Gastroesophageal sphincter (tissue), 4 donors: ENCODE measurements around the gene SLC2A6. TPM values are rescaled to one million over a fixed set of nuclear protein-coding genes. Genes with fewer than 3 reads are reported as not detected.

Source experiments
- ATAC-seq: fragments of 150-250 bp; one replicate; pipeline ENCODE4 v1.9.1; 2016; ENCODE audit warnings: mild to moderate bottlenecking, moderate library complexity
- H3K27ac ChIP-seq, 4 donors: fragments of 200-600 bp; sonication (generic) in 3 of 4; 1 replicate in 3 of 4; 2 replicates in 1 of 4; pipeline ENCODE4 v1.5.1; 2016 to 2019
- H3K27me3 ChIP-seq: fragments of 200-600 bp; sonication (generic); one replicate; pipeline ENCODE4 v1.5.1; 2019
- H3K36me3 ChIP-seq, 2 donors: fragments of 200-600 bp; sonication (generic); one replicate each; pipeline ENCODE4 v1.5.1; 2019; ENCODE audit warnings: control low read depth in 1 of 2
- H3K4me1 ChIP-seq, 3 donors: fragments of 200-600 bp; sonication (generic); 1 replicate in 2 of 3; 2 replicates in 1 of 3; pipeline ENCODE4 v1.5.1; 2016 to 2019; ENCODE audit warnings: control low read depth in 2 of 3
- H3K4me3 ChIP-seq, 2 donors: fragments of 200-600 bp; sonication (generic); one replicate each; pipeline ENCODE4 v1.5.1; 2019; ENCODE audit warnings: mild to moderate bottlenecking in 1 of 2, moderate library complexity in 1 of 2
- H3K9me3 ChIP-seq, 3 donors: fragments of 200-600 bp; sonication (generic); one replicate each; pipeline ENCODE4 v1.5.1; 2017 to 2019; ENCODE audit warnings: control low read depth in 2 of 3
- EP300 ChIP-seq: sonication (generic); formaldehyde crosslinking; IDR thresholded peaks from one replicate; pipeline ENCODE4 v1.6.1; 2017; ENCODE audit warnings: antibody characterized with exemption, mild to moderate bottlenecking
- POLR2A ChIP-seq, 2 donors: fragments of 450-650 bp; IDR thresholded peaks; one replicate each; pipeline ENCODE4 v1.6.1; 2017; ENCODE audit warnings: antibody characterized with exemption in 2 of 2, mild to moderate bottlenecking in 2 of 2, moderate library complexity in 1 of 2
- POLR2AphosphoS5 ChIP-seq: sonication (generic); formaldehyde crosslinking; IDR thresholded peaks from one replicate; pipeline ENCODE4 v1.6.1; 2017; ENCODE audit warnings: antibody characterized with exemption
- WGBS, 2 donors: methylation state at CpG; one replicate each; pipeline ENCODE4 v1.1.5; 2018; ENCODE audit warnings: low coverage in 1 of 2; 5-methylcytosine and 5-hydroxymethylcytosine counted together
- total RNA-seq, 4 donors: library from RNA; depleted of rRNA; stranded (reverse); fragments of >200 nt; gene quantifications; one replicate each; pipeline ENCODE4 v1.1.0, GENCODE V29; 2016
- TF ChIP-seq, protein P1 (sequence below), 4 experiments: fragments of 200-600 bp in 2 of 4; fragments of 450-650 bp in 2 of 4; sonication (generic) in 1 of 4; IDR thresholded peaks; one replicate each; pipeline ENCODE4 v1.5.1; 2017 to 2019; ENCODE audit warnings: antibody characterized with exemption in 4 of 4, mild to moderate bottlenecking in 2 of 4, moderate library complexity in 2 of 4

The SLC2A6 gene
- total RNA-seq, 4 donors from 2014 or later, result 1.7 to 11.8 (median 5.2) TPM

GRCh38 chr9:133474853-133475252 is 4.0 kb downstream of the SLC2A6 start:
- peaks cover 0 to 22% of the 10 kb centered on the region in 2 donors for H3K36me3 ChIP-seq
- no peak overlapping the region for H3K4me3 ChIP-seq
- peaks cover 0 to 21% (median 11%) of the 10 kb centered on the region in 3 donors for H3K4me1 ChIP-seq
- TF ChIP-seq EP300 (no peak), POLR2A (IDR thresholded peaks at IDR 0.05) (no peak), POLR2AphosphoS5 (no peak)
- TF ChIP-seq, protein P1, sequence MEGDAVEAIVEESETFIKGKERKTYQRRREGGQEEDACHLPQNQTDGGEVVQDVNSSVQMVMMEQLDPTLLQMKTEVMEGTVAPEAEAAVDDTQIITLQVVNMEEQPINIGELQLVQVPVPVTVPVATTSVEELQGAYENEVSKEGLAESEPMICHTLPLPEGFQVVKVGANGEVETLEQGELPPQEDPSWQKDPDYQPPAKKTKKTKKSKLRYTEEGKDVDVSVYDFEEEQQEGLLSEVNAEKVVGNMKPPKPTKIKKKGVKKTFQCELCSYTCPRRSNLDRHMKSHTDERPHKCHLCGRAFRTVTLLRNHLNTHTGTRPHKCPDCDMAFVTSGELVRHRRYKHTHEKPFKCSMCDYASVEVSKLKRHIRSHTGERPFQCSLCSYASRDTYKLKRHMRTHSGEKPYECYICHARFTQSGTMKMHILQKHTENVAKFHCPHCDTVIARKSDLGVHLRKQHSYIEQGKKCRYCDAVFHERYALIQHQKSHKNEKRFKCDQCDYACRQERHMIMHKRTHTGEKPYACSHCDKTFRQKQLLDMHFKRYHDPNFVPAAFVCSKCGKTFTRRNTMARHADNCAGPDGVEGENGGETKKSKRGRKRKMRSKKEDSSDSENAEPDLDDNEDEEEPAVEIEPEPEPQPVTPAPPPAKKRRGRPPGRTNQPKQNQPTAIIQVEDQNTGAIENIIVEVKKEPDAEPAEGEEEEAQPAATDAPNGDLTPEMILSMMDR (IDR thresholded peaks at IDR 0.05), result no peak
- H3K27ac ChIP-seq, result no peak overlapping the region
- H3K9me3 ChIP-seq, result no peaks in the 10 kb centered on the region
- no CpG with 5 or more reads among the region's 20 CpGs for WGBS, 2 donors
- ATAC-seq, result no peak
- no peaks in the 10 kb centered on the region for H3K27me3 ChIP-seq

- peaks cover 0 to 15% (median 8%) of the 10 kb centered on the region in 3 donors for H3K4me1 ChIP-seq
- no peaks in the 10 kb centered on the region for H3K9me3 ChIP-seq
- TF ChIP-seq, protein P1 (IDR thresholded peaks at IDR 0.05), result no peak
- TF ChIP-seq POLR2AphosphoS5, result no peak
- TF ChIP-seq POLR2A (IDR thresholded peaks at IDR 0.05), result no peak
- TF ChIP-seq EP300, result no peak
- no peaks in the 10 kb centered on the region for H3K27me3 ChIP-seq
- 60 to 80% methylated on average over 1 of the region's 5 CpGs for WGBS, 2 donors
- H3K36me3 ChIP-seq, result peaks cover 0 to 29% of the 10 kb centered on the region in 2 donors
- no peak overlapping the region for H3K27ac ChIP-seq
- no peak overlapping the region for H3K4me3 ChIP-seq
- no peak for ATAC-seq
These were observed 4.7 kb downstream of the SLC2A6 start for GRCh38 chr9:133474215-133474614.

DNA sequence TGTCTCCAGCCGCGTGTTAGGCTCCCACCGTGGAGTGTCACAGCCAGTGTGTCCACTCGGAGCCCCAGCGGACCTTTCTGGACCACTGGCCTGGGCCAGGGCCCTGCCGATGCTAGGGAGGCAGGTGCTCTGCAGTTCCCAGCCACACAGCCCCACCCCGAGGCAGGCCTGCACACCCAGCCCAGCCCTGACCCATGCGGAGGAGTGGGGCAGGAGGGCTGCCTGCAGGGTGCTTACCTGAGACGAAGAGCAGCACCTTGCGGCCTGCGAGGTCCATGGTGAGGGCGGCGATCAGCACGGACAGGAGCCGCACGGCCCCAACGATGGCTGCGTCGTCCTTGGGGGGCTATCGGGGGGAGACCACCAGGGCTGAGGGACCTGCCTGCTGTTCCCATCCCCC is 5.2 kb downstream of the SLC2A6 start:
- 81% methylated on average over 7 of the region's 20 CpGs; no CpG with 5 or more reads in 1 of the 2 donors for WGBS, 2 donors
- no peak for ATAC-seq
- Histone ChIP-seq H3K27ac (no peak overlapping the region), H3K27me3 (no peaks in the 10 kb centered on the region), H3K4me1 (peaks cover 0 to 10% (median 6%) of the 10 kb centered on the region in 3 donors), H3K9me3 (no peaks in the 10 kb centered on the region), H3K4me3 (no peak overlapping the region), H3K36me3 (peaks cover 0 to 33% of the 10 kb centered on the region in 2 donors)
- TF ChIP-seq EP300, result no peak
- no peak for TF ChIP-seq POLR2A (IDR thresholded peaks at IDR 0.05)
- no peak for TF ChIP-seq POLR2AphosphoS5
- TF ChIP-seq, protein P1 (IDR thresholded peaks at IDR 0.05), result no peak

DNA sequence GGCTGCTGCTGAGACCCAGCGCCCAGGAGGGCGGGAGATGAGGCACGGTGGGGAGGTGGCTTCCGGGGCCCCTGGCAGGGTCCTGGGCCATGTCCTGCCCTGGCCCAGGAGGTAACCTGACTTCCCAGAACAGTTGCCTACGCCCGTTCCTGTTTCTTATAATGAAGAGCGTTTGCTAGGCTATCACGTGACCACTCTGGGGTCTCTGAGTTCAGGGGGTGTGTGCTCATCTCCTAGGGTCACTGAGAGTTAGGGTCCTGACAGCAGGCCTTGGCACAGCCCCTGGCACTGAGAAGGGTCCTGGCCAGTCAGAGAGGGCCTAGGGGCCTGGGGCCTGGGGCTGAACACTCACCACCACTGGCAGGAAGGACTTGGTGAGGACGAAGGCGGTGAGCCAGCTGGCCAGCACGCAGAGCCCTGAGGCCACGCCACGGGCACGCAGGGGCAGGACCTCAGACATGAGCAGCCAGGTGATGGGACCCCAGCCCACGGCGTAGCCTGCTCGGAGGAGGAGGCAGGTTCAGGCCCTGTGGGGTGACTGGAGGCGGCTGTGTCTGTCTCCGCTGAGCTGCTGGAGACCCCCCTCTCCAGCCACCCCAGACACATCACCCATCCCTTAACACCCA is 6.0 kb downstream of the SLC2A6 start:
- no peak for ATAC-seq
- Histone ChIP-seq H3K27me3 (no peaks in the 10 kb centered on the region), H3K36me3 (peaks cover 0 to 41% of the 10 kb centered on the region in 2 donors), H3K4me3 (no peak overlapping the region), H3K9me3 (no peaks in the 10 kb centered on the region), H3K27ac (no peak overlapping the region), H3K4me1 (peaks cover 0 to 1% (median 0%) of the 10 kb centered on the region in 3 donors)
- TF ChIP-seq, protein P1 (IDR thresholded peaks at IDR 0.05), result no peak
- TF ChIP-seq EP300 (no peak), POLR2A (IDR thresholded peaks at IDR 0.05) (no peak), POLR2AphosphoS5 (no peak)
- 89% methylated on average over 5 of the region's 19 CpGs; no CpG with 5 or more reads in 1 of the 2 donors for WGBS, 2 donors

DNA sequence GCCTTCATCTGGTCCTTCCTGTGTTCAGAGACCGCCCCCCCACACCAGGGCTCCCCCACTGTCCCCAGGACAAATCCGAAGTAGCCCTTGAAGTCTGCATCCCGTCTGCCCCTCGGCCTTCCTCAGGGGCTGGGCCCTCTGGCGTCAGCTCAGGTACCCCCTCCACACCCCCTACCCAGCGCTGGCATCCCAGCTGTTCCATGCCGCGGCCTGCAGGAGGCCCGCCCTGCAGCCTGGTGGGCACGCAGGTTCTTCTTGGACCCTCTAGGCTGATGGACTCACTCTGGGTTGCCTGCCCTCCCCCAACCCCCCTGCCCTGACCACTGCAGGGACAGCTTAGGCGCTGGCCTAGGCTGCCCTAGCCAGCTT is 6.6 kb downstream of the SLC2A6 start:
- Histone ChIP-seq H3K4me1 (no peaks in the 10 kb centered on the region), H3K4me3 (no peak overlapping the region), H3K27ac (no peak overlapping the region), H3K36me3 (peaks cover 0 to 47% of the 10 kb centered on the region in 2 donors), H3K9me3 (no peaks in the 10 kb centered on the region), H3K27me3 (no peaks in the 10 kb centered on the region)
- TF ChIP-seq, protein P1 (IDR thresholded peaks at IDR 0.05), result no peak
- no peak for TF ChIP-seq POLR2A (IDR thresholded peaks at IDR 0.05)
- no peak for TF ChIP-seq POLR2AphosphoS5
- no peak for TF ChIP-seq EP300
- ATAC-seq, result no peak
- WGBS, 2 donors, result 100% methylated on average over 1 of the region's 11 CpGs; no CpG with 5 or more reads in 1 of the 2 donors
